Inferior parietal cortex (tissue), 1 donor: ENCODE results near the gene TRIM4.

Experiments used
- DNase-seq: peaks from one replicate; pipeline ENCODE4 v3.0.0-alpha.2; 2016; ENCODE audit errors: extremely low spot score

The TRIM4 gene

DNA sequence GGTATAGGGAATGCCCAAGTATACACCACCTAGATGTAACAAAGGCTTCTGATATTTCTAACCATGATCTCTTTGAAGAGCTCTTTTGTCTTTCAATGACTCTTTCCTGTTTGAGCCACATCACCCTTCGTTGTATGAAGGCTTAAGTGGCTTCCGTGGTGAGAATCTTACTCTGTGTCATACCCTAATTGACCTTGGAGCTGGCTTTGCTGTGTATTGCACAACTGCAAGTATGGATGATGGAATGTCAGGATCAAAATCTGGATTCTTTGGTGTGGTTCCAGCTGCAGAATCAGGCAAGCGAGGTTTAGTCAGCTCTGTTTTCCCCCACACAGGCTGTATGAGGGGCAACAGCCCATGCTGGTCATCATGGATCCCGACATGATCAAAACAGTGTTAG lies 75.5 kb downstream of the TRIM4 start:
- no peak for DNase-seq

- DNase-seq: no peak
Measured at GRCh38 chr7:99842926-99843325, 76.4 kb downstream of the TRIM4 start.
